ENCODE measurements around the gene FAM151A.

FAM151A gene

GRCh38 chr1:54583307-54583686 is 40.0 kb downstream of the FAM151A start:
- no peaks in the 10 kb centered on the region for H3K9me3 ChIP-seq (ENCODE audit: insufficient read depth, low read length)
- no peak overlapping the region for H3K9ac ChIP-seq (ENCODE audit: low read length)
- H3F3A ChIP-seq (ENCODE audit: insufficient read depth): no peaks in the 10 kb centered on the region
- no peaks in the 10 kb centered on the region for H3K27me3 ChIP-seq (ENCODE audit: low read length)
- no peak overlapping the region for H3K27ac ChIP-seq (ENCODE audit: low read depth, low read length)
- no peak overlapping the region for H2AFZ ChIP-seq (ENCODE audit: low read depth, low read length, severe bottlenecking)
- H3K36me3 ChIP-seq (ENCODE audit: low read length): no peaks in the 10 kb centered on the region
- H3K79me2 ChIP-seq (ENCODE audit: insufficient read depth, low read length): no peaks in the 10 kb centered on the region
- no peaks in the 10 kb centered on the region for H4K20me1 ChIP-seq (ENCODE audit: low read depth, low read length)
- H3K4me2 ChIP-seq (ENCODE audit: low read depth, low read length, poor library complexity, severe bottlenecking): no peak overlapping the region
- no peak overlapping the region for H3K4me3 ChIP-seq (ENCODE audit: insufficient read depth, low read length, poor library complexity, severe bottlenecking)
- no peaks in the 10 kb centered on the region for H3K9me2 ChIP-seq (replicated peaks; ENCODE audit: insufficient read depth, low read length)
- no peak for TF ChIP-seq CTCF (IDR thresholded peaks at IDR 0.05; ENCODE audit: insufficient read depth, low read length, poor library complexity, severe bottlenecking)

- H3K9ac ChIP-seq (ENCODE audit: low read length): no peak overlapping the region
Observed at GRCh38 chr1:54582566-54583306, 40.6 kb downstream of the FAM151A start.

GRCh38 chr1:54581621-54582035 is 41.7 kb downstream of the FAM151A start:
- Histone ChIP-seq H3K27ac (ENCODE audit: low read depth, low read length) (no peak overlapping the region), H2AFZ (ENCODE audit: low read depth, low read length, severe bottlenecking) (no peak overlapping the region)

More at GRCh38 chr1:54582566-54583306, 40.6 kb downstream of the FAM151A start:
- TF ChIP-seq CTCF (IDR thresholded peaks at IDR 0.05; ENCODE audit: insufficient read depth, low read length, poor library complexity, severe bottlenecking) (no peak), EZH2phosphoT487 (conservative IDR thresholded peaks at IDR 0.05; ENCODE audit: low read length) (no peak)
- H2AFZ ChIP-seq (ENCODE audit: low read depth, low read length, severe bottlenecking): no peak overlapping the region
- no peak overlapping the region for H3K4me3 ChIP-seq (ENCODE audit: insufficient read depth, low read length, poor library complexity, severe bottlenecking)
- H3K4me2 ChIP-seq (ENCODE audit: low read depth, low read length, poor library complexity, severe bottlenecking): no peak overlapping the region
- no peak overlapping the region for H3K27ac ChIP-seq (ENCODE audit: low read depth, low read length)
- no peaks in the 10 kb centered on the region for H3K36me3 ChIP-seq (ENCODE audit: low read length)
- no peaks in the 10 kb centered on the region for H3K27me3 ChIP-seq (ENCODE audit: low read length)
- no peaks in the 10 kb centered on the region for H3K9me2 ChIP-seq (replicated peaks; ENCODE audit: insufficient read depth, low read length)
- no peaks in the 10 kb centered on the region for H4K20me1 ChIP-seq (ENCODE audit: low read depth, low read length)
- H3K9me3 ChIP-seq (ENCODE audit: insufficient read depth, low read length): no peaks in the 10 kb centered on the region
- H3K79me2 ChIP-seq (ENCODE audit: insufficient read depth, low read length): no peaks in the 10 kb centered on the region
- H3F3A ChIP-seq (ENCODE audit: insufficient read depth): no peaks in the 10 kb centered on the region

More at GRCh38 chr1:54581621-54582035, 41.7 kb downstream of the FAM151A start:
- no peak overlapping the region for H3K9ac ChIP-seq (ENCODE audit: low read length)
- TF ChIP-seq CTCF (IDR thresholded peaks at IDR 0.05; ENCODE audit: insufficient read depth, low read length, poor library complexity, severe bottlenecking): no peak
- no peak for TF ChIP-seq EZH2phosphoT487 (conservative IDR thresholded peaks at IDR 0.05; ENCODE audit: low read length)
- no peaks in the 10 kb centered on the region for H3K9me2 ChIP-seq (replicated peaks; ENCODE audit: insufficient read depth, low read length)
- no peaks in the 10 kb centered on the region for H3K27me3 ChIP-seq (ENCODE audit: low read length)
- no peaks in the 10 kb centered on the region for H3K79me2 ChIP-seq (ENCODE audit: insufficient read depth, low read length)
- no peaks in the 10 kb centered on the region for H3K9me3 ChIP-seq (ENCODE audit: insufficient read depth, low read length)
- H3F3A ChIP-seq (ENCODE audit: insufficient read depth): no peaks in the 10 kb centered on the region
- no peaks in the 10 kb centered on the region for H3K36me3 ChIP-seq (ENCODE audit: low read length)
- no peak overlapping the region for H3K4me2 ChIP-seq (ENCODE audit: low read depth, low read length, poor library complexity, severe bottlenecking)
- no peak overlapping the region for H3K4me3 ChIP-seq (ENCODE audit: insufficient read depth, low read length, poor library complexity, severe bottlenecking)
- no peaks in the 10 kb centered on the region for H4K20me1 ChIP-seq (ENCODE audit: low read depth, low read length)
